ENCODE measurements around the gene GRM4.
A peak's percentile ranks its signal among the peaks of the same experiment; 100 is the strongest.

Gene GRM4

GRCh38 chr6:34065466-34066217 is 80.2 kb downstream of the GRM4 start:
- DNase-seq (ENCODE audit: low read depth in 1 of 2, low spot score in 1 of 2) = no peak

- DNase-seq (ENCODE audit: low read depth in 1 of 2, low spot score in 1 of 2) = no peak
Measured at GRCh38 chr6:34064675-34065074, 81.2 kb downstream of the GRM4 start.

GRCh38 chr6:34063651-34064050 is 82.2 kb downstream of the GRM4 start:
- DNase-seq (ENCODE audit: low read depth in 1 of 2, low spot score in 1 of 2) = no peak

GRCh38 chr6:34062815-34063214 is 83.1 kb downstream of the GRM4 start:
- DNase-seq (ENCODE audit: low read depth in 1 of 2, low spot score in 1 of 2) = no peak

GRCh38 chr6:34062156-34062555 is 83.7 kb downstream of the GRM4 start:
- DNase-seq (ENCODE audit: low read depth in 1 of 2, low spot score in 1 of 2) = no peak

- no peak for DNase-seq (ENCODE audit: low read depth in 1 of 2, low spot score in 1 of 2)
Measured at GRCh38 chr6:34061348-34061747, 84.5 kb downstream of the GRM4 start.

- DNase-seq (ENCODE audit: low read depth in 1 of 2, low spot score in 1 of 2) = no peak
Measured at GRCh38 chr6:34059914-34060313, 86.0 kb downstream of the GRM4 start.

GRCh38 chr6:34059136-34059731 is 86.7 kb downstream of the GRM4 start:
- DNase-seq (ENCODE audit: low read depth in 1 of 2, low spot score in 1 of 2) = no peak

- no peak for DNase-seq (ENCODE audit: low read depth in 1 of 2, low spot score in 1 of 2)
Measured at GRCh38 chr6:34057790-34058189, 88.1 kb downstream of the GRM4 start.

- no peak for DNase-seq (ENCODE audit: low read depth in 1 of 2, low spot score in 1 of 2)
Measured at GRCh38 chr6:34057191-34057590, 88.7 kb downstream of the GRM4 start.

GRCh38 chr6:34056305-34057108 is 89.4 kb downstream of the GRM4 start:
- DNase-seq (ENCODE audit: low read depth in 1 of 2, low spot score in 1 of 2) = no peak

- peak; percentile 46 to 55 for DNase-seq (ENCODE audit: low read depth in 1 of 2, low spot score in 1 of 2)
Measured at GRCh38 chr6:34055223-34055933, 90.5 kb downstream of the GRM4 start.

- no peak for DNase-seq (ENCODE audit: low read depth in 1 of 2, low spot score in 1 of 2)
Measured at GRCh38 chr6:34053721-34054120, 92.2 kb downstream of the GRM4 start.

- no peak for DNase-seq (ENCODE audit: low read depth in 1 of 2, low spot score in 1 of 2)
Measured at GRCh38 chr6:34052918-34053608, 92.8 kb downstream of the GRM4 start.

GRCh38 chr6:34052071-34052825 is 93.6 kb downstream of the GRM4 start:
- no peak for DNase-seq (ENCODE audit: low read depth in 1 of 2, low spot score in 1 of 2)

- no peak for DNase-seq (ENCODE audit: low read depth in 1 of 2, low spot score in 1 of 2)
Measured at GRCh38 chr6:34051331-34051919, 94.5 kb downstream of the GRM4 start.

- DNase-seq (ENCODE audit: low read depth in 1 of 2, low spot score in 1 of 2) = no peak
Measured at GRCh38 chr6:34050691-34051090, 95.2 kb downstream of the GRM4 start.

GRCh38 chr6:34049395-34050342 is 96.2 kb downstream of the GRM4 start:
- DNase-seq (ENCODE audit: low read depth in 1 of 2, low spot score in 1 of 2) = no peak
